GM12892 (cell line): ENCODE measurements around the gene KLHL12.

Experiments used
- POLR2AphosphoS5 ChIP-seq: IDR thresholded peaks from 2 replicates; pipeline ENCODE4 v1.6.1; 2011; ENCODE audit warnings: low read depth, low read length, control low read depth
- TAF1 ChIP-seq: IDR thresholded peaks from 2 replicates; pipeline ENCODE4 v1.6.1; 2011; ENCODE audit warnings: low read depth, mild to moderate bottlenecking, control low read depth, low read length, borderline replicate concordance

GRCh38 chr1:202860744-202861419 is 66.2 kb downstream of the KLHL12 start:
- TF ChIP-seq POLR2AphosphoS5 (no peak), TAF1 (no peak)
